Activated CD8-positive, alpha-beta memory T cell treated with anti-CD3 and anti-CD28 coated beads, Interleukin-2, amount 50 U/mL, for 1 hour (primary cell): Measurements from ENCODE around the gene ATPAF1.
A peak's percentile ranks its signal among the peaks of the same experiment; 100 is the strongest.

Source experiments
- DNase-seq: peaks from one replicate; pipeline ENCODE4 v3.0.0-alpha.2; 2020; ENCODE audit errors: extremely low read depth

Gene ATPAF1

DNA sequence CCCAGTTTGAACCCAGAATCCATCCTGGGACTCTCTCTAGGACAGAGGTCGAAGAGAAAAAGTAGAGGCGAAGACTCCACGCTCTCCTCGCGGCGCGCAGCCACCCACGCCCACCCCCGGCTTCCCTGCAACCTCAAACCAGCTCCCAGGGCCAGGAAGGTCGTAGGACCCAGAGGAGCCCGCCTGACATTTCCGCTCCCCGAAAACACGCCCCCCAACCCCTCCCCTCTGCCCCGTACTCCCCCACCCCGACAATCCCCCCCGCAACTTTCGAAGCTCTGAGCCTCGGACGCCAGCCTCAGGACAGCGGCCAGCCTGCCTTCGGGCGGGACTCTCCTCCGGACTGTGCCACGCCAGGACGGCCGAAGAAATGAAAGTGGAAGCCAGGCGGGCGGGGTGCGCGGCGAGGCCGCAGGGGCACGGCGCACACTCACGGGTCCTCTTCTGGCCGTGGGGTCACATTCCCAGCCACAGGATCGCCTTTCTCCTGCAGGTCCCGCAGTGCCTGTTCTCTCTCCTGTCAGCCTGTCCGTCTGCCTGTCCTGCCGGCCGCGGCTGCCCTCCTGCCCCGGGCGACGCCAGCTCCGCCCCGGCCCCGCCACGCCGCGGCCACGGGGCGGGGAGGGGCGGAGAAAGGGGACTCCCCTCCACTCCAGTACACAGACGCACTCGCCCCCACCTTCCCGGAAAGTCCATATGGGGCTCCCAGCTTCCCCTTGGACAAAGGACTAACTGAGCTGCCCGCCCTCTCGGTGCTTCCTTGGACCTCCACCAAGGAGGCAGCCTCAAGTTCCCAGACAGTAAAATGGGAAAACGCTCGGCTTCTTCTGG lies 51.7 kb downstream of the ATPAF1 start, which contains the start of gene MOB3C:
Gene MOB3C (minus strand): TSS at position 535 of the 831 bp plus-strand sequence. CDS start 3,490 bp downstream, outside the sequence.
- peak; percentile 25 for DNase-seq

DNA sequence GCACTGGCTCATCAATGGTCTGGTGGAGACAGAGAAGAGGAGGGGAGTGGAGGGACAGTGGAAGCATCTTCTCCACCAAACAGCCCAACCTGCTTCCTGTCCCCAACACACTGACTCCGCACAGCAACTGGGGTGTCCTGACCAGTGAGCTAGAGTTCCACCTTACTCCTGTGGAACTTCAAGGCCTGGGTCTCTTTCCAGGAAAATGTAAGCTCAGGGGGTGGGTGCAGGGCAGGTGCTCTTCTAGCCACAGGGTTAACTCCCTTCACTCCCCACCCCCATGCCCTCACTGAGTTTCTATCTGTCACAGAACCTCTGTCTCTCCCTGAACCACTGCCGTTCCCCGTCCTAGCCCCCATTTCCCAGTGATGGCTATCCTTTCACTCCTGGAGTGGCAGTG lies 52.4 kb downstream of the ATPAF1 start:
- DNase-seq: no peak

DNA sequence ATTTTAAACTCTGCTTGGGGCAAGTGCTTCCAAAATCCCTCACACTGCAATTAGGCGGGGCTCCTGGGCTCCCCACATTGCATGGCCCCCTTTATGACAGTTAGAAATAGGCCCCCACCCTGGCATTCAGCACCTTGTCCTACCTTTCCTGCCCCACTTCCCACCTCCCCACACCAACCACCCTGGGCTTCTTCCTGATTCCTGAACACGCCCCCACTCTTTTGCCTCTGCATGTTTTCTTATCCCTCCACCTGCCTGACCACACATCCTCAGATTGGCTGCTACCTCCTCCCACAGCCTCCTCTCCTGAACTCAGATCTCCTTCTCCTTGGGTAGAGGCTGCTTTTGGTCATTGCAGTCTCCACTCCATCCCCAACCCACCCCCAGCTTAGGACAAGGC lies 53.1 kb downstream of the ATPAF1 start:
- no peak for DNase-seq

DNA sequence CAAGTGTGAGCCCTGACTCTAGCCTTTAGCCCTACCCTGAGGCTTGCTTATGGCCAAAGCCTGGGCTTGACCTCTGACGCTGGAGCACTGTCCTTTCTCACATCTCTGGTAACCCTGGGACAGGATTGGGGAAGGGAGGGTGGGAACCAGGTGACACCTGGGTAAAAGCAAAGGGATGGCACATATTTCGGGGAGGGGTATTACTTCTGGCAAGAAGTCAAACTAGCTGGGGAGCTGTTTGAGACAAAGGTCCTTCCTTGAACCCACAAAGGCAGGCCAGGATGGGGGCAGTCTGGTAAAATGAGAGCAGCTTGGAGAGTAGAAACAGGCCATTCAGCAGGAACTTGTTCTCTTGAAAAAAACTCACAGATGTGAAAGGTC lies 53.6 kb downstream of the ATPAF1 start:
- no peak for DNase-seq

DNA sequence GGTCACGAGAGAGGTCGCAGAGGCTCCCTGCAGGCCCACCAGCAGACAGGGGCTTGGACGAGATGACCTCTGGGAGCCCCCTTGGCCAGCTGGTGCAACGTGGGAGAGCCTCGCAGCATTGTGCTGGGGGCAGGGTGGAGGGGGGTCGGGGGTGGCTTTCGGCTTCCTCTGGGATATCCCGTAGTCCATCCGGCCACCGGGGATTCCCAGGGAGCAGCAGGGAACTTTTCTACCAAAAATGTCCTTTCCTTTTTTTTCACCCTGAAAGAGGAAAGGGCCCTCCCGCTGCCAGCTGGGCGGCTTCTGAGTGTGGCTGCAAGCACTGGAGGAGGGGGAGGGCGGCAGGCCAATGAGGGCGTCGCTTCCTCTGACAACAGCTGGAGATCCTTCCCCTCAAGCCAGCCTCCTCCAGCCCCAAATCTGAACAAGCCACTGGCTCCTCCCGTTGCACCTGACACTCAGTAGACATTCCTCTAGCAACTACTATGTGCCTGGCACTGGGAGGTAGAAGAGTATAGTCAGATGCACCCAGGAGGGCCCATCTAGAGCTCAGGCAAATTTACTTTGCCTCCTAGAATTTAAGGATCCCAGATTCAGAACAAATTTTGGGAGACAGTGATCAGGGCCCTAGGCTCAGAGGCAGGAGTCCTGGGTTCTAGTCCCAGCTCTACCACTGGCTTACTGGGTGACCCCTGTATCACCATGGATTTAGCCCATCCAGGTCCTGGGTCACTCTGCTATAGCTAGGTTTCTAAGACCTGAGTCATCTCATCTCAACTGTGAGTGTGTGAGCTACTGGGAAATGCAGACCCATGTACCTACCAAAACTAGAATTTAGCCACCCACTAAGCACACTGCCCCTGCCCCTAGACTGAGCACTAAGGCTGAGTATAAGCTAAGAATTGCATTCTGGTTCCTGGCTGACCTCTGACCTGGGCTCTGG lies 54.2 kb downstream of the ATPAF1 start:
- DNase-seq: no peak

DNA sequence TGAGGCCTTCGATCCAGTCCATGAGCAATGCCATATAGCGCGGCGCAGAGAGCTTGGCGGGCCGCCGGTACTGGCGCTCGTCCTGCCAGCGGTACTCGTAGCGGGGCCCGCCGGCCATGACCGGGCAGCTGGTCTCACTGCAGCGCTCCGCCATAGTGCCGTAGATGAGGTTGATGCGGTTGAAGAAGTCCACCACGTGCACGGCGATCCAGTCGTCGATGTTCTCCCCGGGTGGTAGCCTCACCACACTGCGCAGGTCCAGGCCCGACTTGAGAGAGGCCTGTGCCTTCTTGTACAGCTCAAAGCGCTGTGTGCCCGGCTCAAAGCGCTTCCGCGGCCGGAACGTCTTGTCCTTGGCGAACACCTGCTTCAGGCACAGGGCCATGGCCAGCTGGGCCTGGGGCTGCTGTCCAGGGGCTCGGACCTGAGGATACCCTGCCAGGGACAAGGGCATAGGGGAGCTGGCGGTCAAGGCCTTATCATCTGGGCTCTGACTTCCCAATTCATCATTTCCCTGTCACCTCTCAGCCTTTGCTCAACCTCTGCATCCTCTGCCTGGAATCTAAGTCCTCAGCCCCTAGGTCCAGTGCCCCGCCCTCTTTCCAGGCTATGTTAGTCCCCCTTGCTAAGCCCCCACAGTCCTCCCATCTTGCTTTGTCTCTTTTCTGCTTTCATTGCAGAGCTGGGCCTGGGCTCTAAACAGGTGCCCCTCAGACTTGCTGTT lies 55.1 kb downstream of the ATPAF1 start:
- no peak for DNase-seq

DNA sequence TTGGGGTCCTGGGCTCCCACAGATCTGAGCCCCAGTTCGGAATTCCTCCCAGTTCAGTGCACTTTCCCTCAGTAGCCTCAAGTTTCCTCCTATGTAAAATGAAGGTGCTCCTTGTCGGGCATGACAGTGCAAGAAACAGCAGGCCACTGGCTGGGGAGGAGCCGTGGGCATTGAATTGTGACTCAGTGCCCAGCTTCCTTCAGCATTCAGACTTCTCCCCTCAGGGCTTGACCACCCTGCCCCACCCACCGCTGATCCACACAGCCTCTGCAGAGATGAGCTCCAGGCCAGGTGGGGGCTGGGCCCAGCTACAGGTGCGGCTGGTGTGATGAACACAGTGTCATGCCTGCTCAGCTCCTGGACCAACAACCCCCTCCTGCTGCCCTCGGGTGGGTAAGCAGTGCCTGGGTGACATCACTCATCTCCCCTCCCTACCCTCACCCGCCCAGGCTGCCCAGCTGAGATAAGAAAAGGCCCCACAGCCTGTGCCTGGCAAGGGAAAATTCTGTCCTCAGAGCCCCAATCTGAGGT lies 56.4 kb downstream of the ATPAF1 start:
- DNase-seq: no peak

DNA sequence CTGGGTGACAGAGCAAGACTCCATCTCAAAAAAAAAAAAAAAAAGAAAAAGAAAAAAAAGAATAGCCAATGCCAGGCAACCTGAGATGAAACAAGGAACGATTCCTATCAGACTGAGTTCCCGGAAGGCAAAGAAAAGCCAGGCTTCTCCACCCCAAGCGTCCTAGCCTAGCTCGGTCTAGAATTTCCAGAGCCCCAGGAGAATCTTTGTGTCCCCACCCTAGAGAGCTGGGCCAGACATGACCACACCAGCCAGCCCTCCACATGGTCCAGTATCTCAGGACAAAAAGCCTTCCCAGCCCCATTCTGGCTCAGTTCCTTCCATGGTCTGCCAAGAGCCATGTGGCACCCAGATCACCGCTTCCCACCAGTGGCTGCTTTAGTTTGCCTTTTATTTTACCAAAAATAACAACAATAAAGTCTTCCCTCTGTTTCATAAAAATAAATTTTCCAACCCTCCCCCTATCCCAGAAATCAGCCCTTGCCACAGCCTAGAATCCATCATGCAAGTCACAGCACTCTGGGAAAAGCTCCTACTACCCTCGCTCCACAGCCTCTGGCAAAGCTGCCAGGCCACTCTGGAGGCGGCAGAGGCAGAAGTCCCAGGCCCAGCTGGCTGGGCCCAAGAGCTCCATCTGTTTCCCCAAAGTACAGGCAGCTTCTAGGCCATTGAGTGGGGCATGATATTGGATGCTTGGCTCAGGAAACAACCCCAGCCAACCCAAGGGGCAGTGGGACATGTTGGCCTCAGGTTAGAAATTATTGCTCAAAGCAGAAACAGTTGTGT lies 60.6 kb downstream of the ATPAF1 start:
- DNase-seq: no peak

DNA sequence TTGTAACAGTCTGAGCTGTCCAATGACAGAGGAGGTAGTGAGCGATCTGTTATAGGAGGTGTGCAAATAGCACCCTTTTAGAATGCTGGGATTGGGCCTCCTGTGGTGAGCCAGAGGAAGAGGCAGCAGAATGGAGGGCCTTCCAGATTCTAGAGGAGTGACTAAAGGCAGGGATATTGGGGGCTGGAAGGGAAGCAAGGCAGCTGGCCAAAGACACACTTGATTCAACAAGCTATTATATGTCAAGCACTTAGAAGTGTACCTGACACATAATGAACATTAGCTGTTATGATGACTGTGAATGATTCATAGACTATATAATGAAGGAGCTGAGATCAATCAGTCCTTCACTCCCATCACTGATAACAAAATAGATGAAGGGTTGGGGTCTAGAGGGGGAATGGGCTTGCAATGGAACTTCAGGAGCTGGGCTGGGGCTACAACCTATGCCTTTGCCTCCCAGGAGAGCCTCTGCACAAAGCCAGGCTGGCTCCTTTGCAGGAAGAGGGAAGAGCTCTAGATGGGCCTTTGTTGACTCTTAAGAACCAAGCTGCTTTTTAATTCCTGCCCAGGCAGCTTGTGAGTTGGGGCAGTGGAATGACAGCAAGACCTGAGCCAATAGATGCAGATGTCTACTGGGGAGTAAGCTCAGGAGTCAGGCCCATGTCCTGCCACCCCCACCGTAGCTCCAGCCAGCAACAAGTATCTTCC lies 61.8 kb downstream of the ATPAF1 start:
- DNase-seq: no peak

DNA sequence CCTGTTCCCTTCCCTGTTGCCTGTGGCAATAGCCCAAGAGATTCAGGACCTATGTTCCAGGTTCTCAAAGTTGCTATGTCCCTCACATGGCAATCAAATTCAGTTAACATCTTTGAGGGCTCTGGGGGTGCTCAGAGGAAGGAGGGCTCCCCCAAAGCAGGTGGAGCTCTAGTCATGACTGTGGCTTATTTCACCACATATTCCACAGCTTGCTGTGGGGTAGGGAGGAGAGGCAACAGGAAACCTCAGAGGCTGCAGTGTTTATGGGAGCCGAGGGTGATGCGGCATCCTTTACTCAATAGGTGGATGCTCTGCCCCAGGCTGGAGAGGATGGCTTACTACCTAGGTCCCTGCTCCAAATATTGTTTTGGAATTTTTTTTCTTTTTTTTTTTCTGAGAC lies 62.9 kb downstream of the ATPAF1 start:
- no peak for DNase-seq

DNA sequence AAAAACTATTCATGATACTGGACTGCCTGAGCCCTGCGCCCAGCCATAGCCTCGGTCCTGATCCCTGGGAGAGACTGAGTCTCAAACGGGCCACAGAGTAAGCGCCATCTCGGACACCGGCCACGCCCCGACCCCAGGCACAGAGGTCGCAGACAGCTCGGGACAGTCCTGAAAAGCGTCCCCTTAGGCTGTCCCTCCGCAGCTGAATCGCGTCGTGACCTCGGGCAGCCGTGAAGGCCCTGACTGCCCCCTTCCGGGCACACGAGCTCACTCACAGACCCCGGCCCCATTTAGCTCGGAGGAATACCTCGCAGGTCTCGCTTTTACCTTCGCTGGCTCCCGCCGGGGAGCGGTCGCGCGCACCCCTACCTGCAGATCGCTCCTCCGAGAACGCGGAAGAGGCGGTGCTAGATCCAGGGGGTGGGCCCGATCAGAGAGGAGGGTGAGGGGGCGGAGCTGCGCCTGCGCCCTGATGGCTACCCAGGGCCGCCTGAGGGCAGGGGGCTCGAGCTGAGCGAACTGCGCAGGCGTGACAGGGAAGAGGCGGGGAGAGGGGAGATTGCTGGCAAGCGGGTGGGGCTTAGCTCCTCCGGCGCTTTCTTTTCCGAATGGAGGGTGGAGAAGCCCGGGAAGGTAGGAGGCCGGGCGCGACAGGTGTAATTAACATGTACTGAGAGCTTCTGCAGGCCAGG lies 64.2 kb downstream of the ATPAF1 start, which contains the start of gene MKNK1:
Gene MKNK1 (minus strand): TSS at position 411 of the 692 bp plus-strand sequence. CDS start 20,941 bp downstream, outside the sequence.
- peak; percentile 95 for DNase-seq

DNA sequence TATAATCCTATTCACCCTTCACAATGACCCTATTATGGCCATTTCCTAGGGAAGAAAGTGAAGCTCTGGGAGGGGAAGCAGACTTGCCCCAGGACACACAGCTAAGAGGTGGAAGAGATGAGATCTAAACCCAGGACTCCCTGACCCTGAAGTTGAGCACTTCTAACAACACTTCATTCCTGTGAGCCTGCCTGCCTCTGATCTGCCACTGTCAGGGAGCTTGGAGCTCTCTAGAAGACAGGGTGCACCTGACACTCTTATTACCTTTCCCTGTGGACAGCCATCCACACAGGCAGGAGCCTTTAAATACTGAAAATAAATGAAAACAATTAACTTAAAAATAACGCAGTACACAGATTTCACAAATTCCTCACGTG lies 64.7 kb downstream of the ATPAF1 start:
- no peak for DNase-seq

DNA sequence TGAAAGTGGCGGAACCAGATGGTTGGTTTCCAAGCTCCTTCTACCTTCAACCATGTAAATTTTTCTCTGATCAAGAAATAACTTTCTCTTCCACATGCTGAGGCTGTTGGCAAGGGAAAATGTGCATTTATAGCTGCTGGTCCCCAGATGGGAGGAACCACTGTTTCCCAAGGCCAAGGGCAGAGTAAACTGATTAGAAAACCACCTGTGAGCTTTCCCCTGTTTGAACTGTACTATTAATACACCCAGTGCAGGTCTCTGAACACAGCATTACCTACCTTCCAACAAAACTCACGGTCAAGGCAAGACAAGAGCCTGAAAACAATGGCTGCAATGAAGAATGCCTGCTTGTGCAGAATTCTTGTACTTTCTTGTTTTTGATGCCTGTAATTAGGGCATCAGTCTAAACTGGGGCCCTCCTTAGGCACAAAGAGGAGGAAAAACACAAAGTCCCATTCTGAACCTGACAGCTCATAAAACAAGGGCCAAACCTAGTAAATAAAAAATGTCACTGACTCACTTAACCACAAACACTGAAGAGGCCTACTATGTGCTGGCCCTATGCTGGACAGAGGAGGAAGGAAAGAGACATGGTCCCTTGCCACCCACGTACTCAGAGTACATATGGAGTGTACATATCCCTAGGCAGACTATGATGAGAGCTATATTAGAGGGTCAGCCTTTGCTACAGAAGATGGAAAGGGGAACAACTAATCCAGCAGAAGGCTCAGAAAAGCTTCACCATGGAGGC lies 66.7 kb downstream of the ATPAF1 start:
- no peak for DNase-seq

DNA sequence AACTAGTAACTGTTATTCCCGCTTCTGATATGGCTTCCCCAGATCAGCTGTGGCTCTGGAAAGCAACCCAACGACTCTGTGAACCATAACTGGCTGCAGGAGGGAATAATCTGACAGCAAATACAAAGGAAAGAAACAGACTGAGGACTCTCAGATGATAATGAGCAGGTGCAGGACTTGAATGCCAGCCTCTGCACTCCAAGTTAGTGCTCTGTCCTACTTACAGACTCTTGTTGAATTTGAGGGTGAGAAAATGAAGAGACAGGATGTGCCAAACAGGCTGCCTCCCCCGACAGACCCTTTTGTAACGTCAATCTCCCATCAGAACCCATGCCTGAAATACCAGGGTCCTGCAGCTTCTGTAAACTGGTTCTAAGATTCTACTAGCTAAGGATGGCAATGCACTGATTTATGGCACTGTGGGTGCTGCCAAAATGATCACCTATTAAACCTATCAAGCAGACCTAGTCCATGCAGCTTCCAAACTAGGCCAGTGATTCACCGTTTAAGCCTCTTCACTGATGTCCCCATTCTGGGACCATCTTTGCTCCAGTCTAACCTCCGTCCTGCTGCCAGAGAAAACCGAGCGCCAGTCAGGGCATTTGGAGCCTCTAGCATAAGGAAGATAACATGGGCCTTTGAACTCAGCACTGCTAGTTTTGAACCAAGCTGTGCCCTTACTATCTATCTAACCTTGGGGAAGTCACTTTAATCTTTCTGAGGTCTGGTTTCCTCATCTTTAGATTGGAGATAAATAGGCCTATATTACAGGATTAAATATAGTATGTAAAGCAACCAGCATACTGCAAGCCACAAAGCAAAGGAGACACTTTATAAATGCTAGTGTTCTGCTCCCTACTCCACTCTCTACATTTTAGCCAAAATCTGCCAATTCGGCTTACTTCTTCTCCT lies 68.8 kb downstream of the ATPAF1 start:
- no peak for DNase-seq

DNA sequence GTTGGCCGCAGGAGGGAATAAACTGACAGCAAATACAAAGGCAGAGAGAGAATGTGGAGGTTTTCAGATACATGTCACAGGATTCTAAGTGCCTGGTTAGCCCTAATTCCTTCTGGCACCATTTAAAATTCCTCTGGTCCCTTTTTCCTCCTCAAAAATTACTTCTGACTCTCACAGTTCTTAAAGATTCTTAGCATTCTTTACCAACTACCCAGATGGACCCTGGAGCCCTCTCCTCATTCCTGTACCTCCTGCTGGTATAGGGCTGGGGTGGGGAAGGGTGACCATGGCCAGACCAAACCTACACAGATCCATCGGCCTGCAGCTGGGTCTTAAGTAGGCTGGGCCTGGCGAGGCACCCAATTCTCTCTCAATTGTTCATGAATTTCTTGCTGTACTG lies 71.3 kb downstream of the ATPAF1 start:
- DNase-seq: no peak

DNA sequence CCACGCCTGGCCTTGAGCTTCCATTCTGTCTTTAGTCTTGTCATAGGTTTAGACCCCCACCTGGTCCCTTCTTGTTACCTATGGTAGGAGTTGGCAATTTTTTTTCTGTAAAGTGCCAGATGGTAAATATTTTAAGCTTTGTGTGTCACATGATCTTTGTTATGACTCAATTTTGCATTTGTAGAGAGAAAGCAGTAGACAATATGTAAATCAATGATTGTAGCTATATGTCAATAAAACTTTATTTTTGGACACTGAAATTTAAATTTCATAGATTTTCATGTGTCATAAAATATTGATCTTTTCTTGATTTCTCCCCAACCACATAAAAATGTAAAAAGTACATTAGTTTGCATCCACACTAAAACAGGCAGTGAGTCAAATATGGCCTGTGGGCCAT lies 72.1 kb downstream of the ATPAF1 start:
- DNase-seq: no peak

DNA sequence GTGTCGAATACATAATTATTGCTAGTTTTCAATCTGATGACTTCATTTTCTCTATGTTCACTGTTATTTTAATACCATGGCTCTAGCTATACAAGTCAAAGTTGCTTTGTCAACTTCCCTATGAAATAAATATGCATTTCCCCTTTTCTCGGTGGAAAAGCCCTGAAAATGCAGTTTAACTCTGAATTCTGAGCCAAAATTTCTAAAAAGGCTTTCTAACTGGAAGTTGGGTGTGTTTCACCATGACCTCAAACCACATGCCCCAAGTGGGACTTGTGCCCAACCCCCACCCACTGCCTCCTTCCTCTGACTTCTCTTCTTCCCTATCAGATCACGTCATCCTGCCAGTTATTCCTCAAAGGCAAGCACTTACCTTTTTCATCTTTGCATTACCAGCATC lies 73.0 kb downstream of the ATPAF1 start:
- no peak for DNase-seq

DNA sequence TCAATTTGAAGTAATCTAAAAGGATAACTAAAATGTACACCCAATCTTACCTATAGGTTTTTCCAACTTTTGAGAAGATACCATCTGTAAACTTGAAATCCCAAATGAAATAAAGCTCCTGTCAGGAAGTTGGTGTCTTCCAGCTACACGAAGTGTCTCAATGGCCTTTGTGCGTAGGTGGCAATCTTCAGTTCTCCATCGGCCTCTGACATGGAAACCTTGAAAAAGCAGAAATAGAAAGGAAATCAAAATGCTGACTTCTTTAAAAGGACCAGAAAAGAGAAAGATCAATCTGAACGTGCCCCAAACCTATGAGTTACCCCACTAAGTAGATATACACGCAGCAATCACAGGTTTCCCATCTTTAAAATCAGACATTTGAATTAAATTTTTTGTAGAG lies 74.1 kb downstream of the ATPAF1 start:
- DNase-seq: no peak
